K562 (cell line): ENCODE measurements around the gene ARNT2. TPM values are rescaled to one million over a fixed set of nuclear protein-coding genes. Genes with fewer than 3 reads are reported as not detected.

Experiments
- ATAC-seq: fragments of 200-7000 bp; cut with Tn5 transposase; 3 replicates; pipeline ENCODE4 v1.9.1; 2020; ENCODE audit warnings: moderate library complexity
- BruUV-seq: library from RNA; stranded (reverse); fragments of 400-500 nt; replicated peaks from 2 replicates; lab custom pipeline; 2021; lab: Mats Ljungman, UMichigan
- CTCF ChIA-PET: fragments of 300-600 bp; formaldehyde crosslinking; extraction: SDS; loops from one replicate; lab custom pipeline; 2021; ENCODE audit warnings: low intra/inter-chr PET ratio; lab: Yijun Ruan, JAX
- POLR2A ChIA-PET: fragments of 300-600, 350-650 bp; sonication (Branson Sonifier 250); formaldehyde crosslinking; extraction: SDS; loops from one replicate; lab custom pipeline; 2021; ENCODE audit warnings: antibody characterized with exemption, inconsistent platforms; lab: Yijun Ruan, JAX
- DNase-seq, 4 experiments: peaks; one replicate each; pipeline versions ENCODE4 v3.0.0 to v3.0.0-alpha.2; 2011 to 2018; ENCODE audit warnings: low spot score in 3 of 4, mixed read lengths in 3 of 4; ENCODE audit errors: extremely low read depth in 1 of 4
- FAIRE-seq: peaks from 2 replicates; lab custom pipeline; 2011; peaks lifted over from hg19 to GRCh38; lab: Jason Lieb, UNC
- H2AFZ ChIP-seq: 2 replicates; pipeline ENCODE4 v1.6.0; 2011; ENCODE audit warnings: low read depth, low read length, control low read depth, inconsistent platforms
- H3K27ac ChIP-seq: fragments of 200-600 bp; 3 replicates; pipeline ENCODE4 v1.8.0; 2011; ENCODE audit warnings: low read depth, mild to moderate bottlenecking, control low read depth, inconsistent platforms, low read length, moderate library complexity, mixed read lengths; ENCODE audit errors: extremely low read depth
- H3K27me3 ChIP-seq, 2 experiments: fragments of 300-600 bp in 1 of 2; 2 replicates in 1 of 2; 3 replicates in 1 of 2; pipeline versions ENCODE4 v1.6.0 to v1.8.0; 2011; ENCODE audit warnings: inconsistent platforms in 2 of 2, low read length in 2 of 2, mild to moderate bottlenecking in 1 of 2, mixed read lengths in 1 of 2, moderate library complexity in 1 of 2; ENCODE audit not compliant: control insufficient read depth in 2 of 2, insufficient read depth in 2 of 2
- H3K36me3 ChIP-seq: fragments of 300-600 bp; 3 replicates; pipeline ENCODE4 v1.8.0; 2011; ENCODE audit warnings: mild to moderate bottlenecking, low read length, inconsistent platforms; ENCODE audit not compliant: control insufficient read depth, insufficient read depth
- H3K4me1 ChIP-seq, 2 experiments: fragments of 200-600 bp in 1 of 2; replicated peaks in 1 of 2; 2 replicates in 1 of 2; 3 replicates in 1 of 2; pipeline versions ENCODE4 v1.5.1 to v1.8.0; 2011; ENCODE audit warnings: inconsistent platforms in 2 of 2, low read length in 2 of 2, mild to moderate bottlenecking in 1 of 2, mixed read lengths in 1 of 2, moderate library complexity in 1 of 2; ENCODE audit not compliant: control insufficient read depth in 2 of 2, insufficient read depth in 2 of 2
- H3K4me2 ChIP-seq: 2 replicates; pipeline ENCODE4 v1.6.1; 2011; ENCODE audit warnings: low read length, control low read depth, inconsistent platforms, mixed read lengths; ENCODE audit not compliant: insufficient read depth
- H3K4me3 ChIP-seq: fragments of 200-600 bp; sonication (generic), shearing (Covaris generic); 2 replicates; pipeline ENCODE4 v1.5.1; 2016; ENCODE audit warnings: control low read depth, inconsistent platforms
- H3K79me2 ChIP-seq: fragments of 200-600 bp; 3 replicates; pipeline ENCODE4 v1.8.0; 2011; ENCODE audit warnings: low read length, inconsistent platforms; ENCODE audit not compliant: control insufficient read depth, insufficient read depth
- H3K9ac ChIP-seq, 2 experiments: 2 replicates each; pipeline versions ENCODE4 v1.6.0 to v1.6.1; 2011; ENCODE audit warnings: low read depth in 2 of 2, low read length in 2 of 2, control low read depth in 1 of 2, inconsistent platforms in 1 of 2, mild to moderate bottlenecking in 1 of 2, mixed read lengths in 1 of 2; ENCODE audit not compliant: insufficient read depth in 1 of 2
- H3K9me1 ChIP-seq: one replicate; pipeline ENCODE4 v1.6.0; 2011; ENCODE audit warnings: inconsistent platforms, mild to moderate bottlenecking, low read length, moderate library complexity; ENCODE audit not compliant: control insufficient read depth, insufficient read depth
- H3K9me3 ChIP-seq: replicated peaks from 2 replicates; pipeline ENCODE4 v1.5.1; 2011; ENCODE audit warnings: low read depth, low read length, inconsistent platforms; ENCODE audit not compliant: control insufficient read depth, insufficient read depth
- H4K20me1 ChIP-seq: replicated peaks from 2 replicates; pipeline ENCODE4 v1.6.1; 2011; ENCODE audit warnings: low read length, inconsistent platforms, mixed read lengths; ENCODE audit not compliant: control insufficient read depth, insufficient read depth
- ARNT ChIP-seq, 2 experiments: fragments of 450-650 bp; IDR thresholded peaks; 2 replicates each; pipeline ENCODE4 v1.6.1; 2016; ENCODE audit warnings: mild to moderate bottlenecking in 1 of 2
- BCOR ChIP-seq: fragments of 450-650 bp; IDR thresholded peaks from 2 replicates; pipeline ENCODE4 v1.6.1; 2016
- ELK1 ChIP-seq: sonication (generic); formaldehyde crosslinking; IDR thresholded peaks from 2 replicates; pipeline ENCODE4 v1.8.1; 2022; ENCODE audit warnings: missing genetic modification reagents
- FOXJ2 ChIP-seq: fragments of 200-800 bp; sonication (Bioruptor generic); IDR thresholded peaks from 2 replicates; pipeline ENCODE4 v1.6.1; 2016; ENCODE audit warnings: missing genetic modification characterization, missing compliant biosample characterization
- ILK ChIP-seq: fragments of 450-650 bp; IDR thresholded peaks from 2 replicates; pipeline ENCODE4 v1.6.1; 2016; ENCODE audit warnings: missing genetic modification characterization, low read depth, mild to moderate bottlenecking, missing compliant biosample characterization, moderate library complexity, borderline replicate concordance
- KLF10 ChIP-seq: fragments of 250-450 bp; sonication (Bioruptor Pico); IDR thresholded peaks from 2 replicates; pipeline ENCODE4 v1.6.1; 2021; ENCODE audit warnings: matching md5 sums
- NCOA1 ChIP-seq: fragments of 450-650 bp; IDR thresholded peaks from 2 replicates; pipeline ENCODE4 v1.6.1; 2016; ENCODE audit warnings: low read depth
- NFATC3 ChIP-seq: fragments of 450-650 bp; IDR thresholded peaks from 2 replicates; pipeline ENCODE4 v1.6.1; 2017; ENCODE audit warnings: mild to moderate bottlenecking
- PHTF2 ChIP-seq: fragments of 250-450 bp; sonication (Bioruptor Pico); IDR thresholded peaks from 2 replicates; pipeline ENCODE4 v1.5.0; 2021; ENCODE audit warnings: mild to moderate bottlenecking
- TAF15 ChIP-seq: fragments of 200-400 bp; formaldehyde crosslinking; IDR thresholded peaks from 2 replicates; pipeline ENCODE4 v1.6.1; 2017; ENCODE audit warnings: mild to moderate bottlenecking, low read depth, low read length, moderate library complexity
- YBX1 ChIP-seq: fragments of 450-650 bp; IDR thresholded peaks from 2 replicates; pipeline ENCODE4 v1.7.1; 2016; ENCODE audit warnings: mild to moderate bottlenecking
- ZNF408 ChIP-seq: fragments of 250-450 bp; sonication (Bioruptor Pico); IDR thresholded peaks from 2 replicates; pipeline ENCODE4 v1.4.0; 2020; ENCODE audit warnings: low read depth, mild to moderate bottlenecking, moderate library complexity
- ZNF780A ChIP-seq: fragments of 250-450 bp; sonication (Bioruptor Pico); IDR thresholded peaks from 2 replicates; pipeline ENCODE4 v1.5.0; 2021; ENCODE audit warnings: mild to moderate bottlenecking
- WGBS: fragments of 100-300 bp; shearing (Covaris generic); methylation state at CpG from one replicate; pipeline ENCODE4 v1.1.6; 2016; ENCODE audit warnings: low coverage, mixed read lengths; ENCODE audit not compliant: insufficient coverage; ENCODE audit errors: missing lambda C conversion rate; 5-methylcytosine and 5-hydroxymethylcytosine counted together
- in situ Hi-C: fragments of 300-500 bp; cut with MboI; formaldehyde crosslinking; loops from 4 replicates; pipeline ENCODE4 v1.15.0; 2018; ENCODE audit warnings: inconsistent platforms, mixed read lengths
- intact Hi-C: fragments of 100-400 bp; cut with micrococcal nuclease; formaldehyde crosslinking; loops from 2 replicates; pipeline ENCODE4 v1.14.2; 2022
- polyA plus RNA-seq, 8 experiments: library from polyadenylated mRNA; depleted of rRNA in 4 of 8; stranded (reverse) in 5 of 8; unstranded in 3 of 8; fragments of >200 nt; fragmentation: Nextera tagmentation in 2 of 8; fragmentation: Illumina TruSeq in 1 of 8; extraction: Ambion mirVana in 2 of 8; extraction: Trizol in 1 of 8; gene quantifications; 2 replicates each; pipeline versions ENCODE4 v1.2.1 to v1.2.3, GENCODE V29; 2011 to 2014; ENCODE audit warnings: inconsistent platforms in 1 of 8, missing spikeins in 1 of 8
- total RNA-seq, 7 experiments: library from RNA; depleted of rRNA in 6 of 7; stranded (reverse); fragments of >200 nt in 6 of 7; fragmentation: Illumina TruSeq in 2 of 7; extraction: Trizol in 2 of 7; gene quantifications; 2 replicates each; pipeline versions ENCODE4 v1.2.1 to v1.2.3, GENCODE V29; 2011 to 2021; ENCODE audit warnings: low replicate concordance in 1 of 7
- TF ChIP-seq, protein P1 (sequence below): sonication (generic); formaldehyde crosslinking; IDR thresholded peaks from 2 replicates; pipeline ENCODE4 v1.8.1; 2023; ENCODE audit warnings: mild to moderate bottlenecking, missing genetic modification reagents
- TF ChIP-seq, protein P2 (sequence below), 2 experiments: fragments of 450-650 bp in 1 of 2; sonication (generic) in 1 of 2; formaldehyde crosslinking; conservative IDR thresholded peaks; 2 replicates each; pipeline versions ENCODE4 v1.4.0 to v1.8.1; 2020 to 2022; ENCODE audit warnings: mild to moderate bottlenecking in 1 of 2, missing genetic modification reagents in 1 of 2
- TF ChIP-seq, protein P3 (sequence below): sonication (generic); formaldehyde crosslinking; IDR thresholded peaks from 2 replicates; pipeline ENCODE4 v1.8.1; 2023; ENCODE audit warnings: mild to moderate bottlenecking, missing genetic modification reagents
- TF ChIP-seq, protein P4 (sequence below): fragments of 450-650 bp; IDR thresholded peaks from 2 replicates; pipeline ENCODE4 v1.6.1; 2016; ENCODE audit warnings: missing biosample characterization, missing genetic modification characterization
- TF ChIP-seq, protein P5 (sequence below): sonication (generic); formaldehyde crosslinking; IDR thresholded peaks from 2 replicates; pipeline ENCODE4 v1.8.0; 2022; ENCODE audit warnings: mild to moderate bottlenecking, low read depth, missing genetic modification reagents

ARNT2 gene
- total and polyA plus RNA-seq, 9 of the 15 experiments (the other 6 are each of a cell fraction or from before 2014, with no cell fraction given): 0.01 TPM; not detected in 8

GRCh38 chr15:80399508-80399907 is 4.7 kb upstream of the ARNT2 start:
- no peaks in the 10 kb centered on the region for H3K9me3 ChIP-seq
- H3K27ac ChIP-seq: no peak overlapping the region
- peaks cover 15 to 45% of the 10 kb centered on the region in 2 experiments for H3K27me3 ChIP-seq
- H3K4me2 ChIP-seq: no peak overlapping the region
- no TSS peak for BruUV-seq
- no peak for FAIRE-seq
- H3K79me2 ChIP-seq: no peaks in the 10 kb centered on the region
- ChIA-PET POLR2A (no interaction called here), CTCF (no interaction called here)
- no peaks in the 10 kb centered on the region; the same call in 1 of the 2 replicates for H4K20me1 ChIP-seq
- no peak for DNase-seq
- in situ Hi-C loops (no loop called here), intact Hi-C loops (no loop called here)
- no peaks in the 10 kb centered on the region for H3K9me1 ChIP-seq
- no peak overlapping the region for H2AFZ ChIP-seq
- no peak overlapping the region for H3K9ac ChIP-seq
- ATAC-seq: no peak
- 0% methylated on average over 3 of the region's 3 CpGs for WGBS
- no peaks in the 10 kb centered on the region for H3K36me3 ChIP-seq
- no peak overlapping the region for H3K4me3 ChIP-seq
- H3K4me1 ChIP-seq: peaks cover 0 to 7% of the 10 kb centered on the region in 2 experiments; a peak in 2 of 5 replicates
- TF ChIP-seq NFATC3 (no peak), ZNF408 (CRISPR knock-in tag) (no peak), ARNT (IDR thresholded peaks at IDR 0.05) (no peak), FOXJ2 (no peak), NCOA1 (no peak), ZNF780A (CRISPR knock-in tag) (no peak), PHTF2 (no peak), ILK (tag) (no peak), YBX1 (no peak), ELK1 (CRISPR knock-in tag) (no peak), TAF15 (no peak), BCOR (no peak), KLF10 (CRISPR knock-in tag) (no peak)
- TF ChIP-seq, protein P1, sequence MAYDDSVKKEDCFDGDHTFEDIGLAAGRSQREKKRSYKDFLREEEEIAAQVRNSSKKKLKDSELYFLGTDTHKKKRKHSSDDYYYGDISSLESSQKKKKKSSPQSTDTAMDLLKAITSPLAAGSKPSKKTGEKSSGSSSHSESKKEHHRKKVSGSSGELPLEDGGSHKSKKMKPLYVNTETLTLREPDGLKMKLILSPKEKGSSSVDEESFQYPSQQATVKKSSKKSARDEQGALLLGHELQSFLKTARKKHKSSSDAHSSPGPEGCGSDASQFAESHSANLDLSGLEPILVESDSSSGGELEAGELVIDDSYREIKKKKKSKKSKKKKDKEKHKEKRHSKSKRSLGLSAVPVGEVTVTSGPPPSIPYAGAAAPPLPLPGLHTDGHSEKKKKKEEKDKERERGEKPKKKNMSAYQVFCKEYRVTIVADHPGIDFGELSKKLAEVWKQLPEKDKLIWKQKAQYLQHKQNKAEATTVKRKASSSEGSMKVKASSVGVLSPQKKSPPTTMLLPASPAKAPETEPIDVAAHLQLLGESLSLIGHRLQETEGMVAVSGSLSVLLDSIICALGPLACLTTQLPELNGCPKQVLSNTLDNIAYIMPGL (CRISPR knock-in tag): no peak
- TF ChIP-seq, protein P2, sequence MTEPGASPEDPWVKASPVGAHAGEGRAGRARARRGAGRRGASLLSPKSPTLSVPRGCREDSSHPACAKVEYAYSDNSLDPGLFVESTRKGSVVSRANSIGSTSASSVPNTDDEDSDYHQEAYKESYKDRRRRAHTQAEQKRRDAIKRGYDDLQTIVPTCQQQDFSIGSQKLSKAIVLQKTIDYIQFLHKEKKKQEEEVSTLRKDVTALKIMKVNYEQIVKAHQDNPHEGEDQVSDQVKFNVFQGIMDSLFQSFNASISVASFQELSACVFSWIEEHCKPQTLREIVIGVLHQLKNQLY (CRISPR knock-in tag; conservative IDR thresholded peaks at IDR 0.05): no peak
- TF ChIP-seq, protein P3, sequence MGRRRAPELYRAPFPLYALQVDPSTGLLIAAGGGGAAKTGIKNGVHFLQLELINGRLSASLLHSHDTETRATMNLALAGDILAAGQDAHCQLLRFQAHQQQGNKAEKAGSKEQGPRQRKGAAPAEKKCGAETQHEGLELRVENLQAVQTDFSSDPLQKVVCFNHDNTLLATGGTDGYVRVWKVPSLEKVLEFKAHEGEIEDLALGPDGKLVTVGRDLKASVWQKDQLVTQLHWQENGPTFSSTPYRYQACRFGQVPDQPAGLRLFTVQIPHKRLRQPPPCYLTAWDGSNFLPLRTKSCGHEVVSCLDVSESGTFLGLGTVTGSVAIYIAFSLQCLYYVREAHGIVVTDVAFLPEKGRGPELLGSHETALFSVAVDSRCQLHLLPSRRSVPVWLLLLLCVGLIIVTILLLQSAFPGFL: no peak
- TF ChIP-seq, protein P4, sequence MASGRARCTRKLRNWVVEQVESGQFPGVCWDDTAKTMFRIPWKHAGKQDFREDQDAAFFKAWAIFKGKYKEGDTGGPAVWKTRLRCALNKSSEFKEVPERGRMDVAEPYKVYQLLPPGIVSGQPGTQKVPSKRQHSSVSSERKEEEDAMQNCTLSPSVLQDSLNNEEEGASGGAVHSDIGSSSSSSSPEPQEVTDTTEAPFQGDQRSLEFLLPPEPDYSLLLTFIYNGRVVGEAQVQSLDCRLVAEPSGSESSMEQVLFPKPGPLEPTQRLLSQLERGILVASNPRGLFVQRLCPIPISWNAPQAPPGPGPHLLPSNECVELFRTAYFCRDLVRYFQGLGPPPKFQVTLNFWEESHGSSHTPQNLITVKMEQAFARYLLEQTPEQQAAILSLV: no peak
- TF ChIP-seq, protein P5, sequence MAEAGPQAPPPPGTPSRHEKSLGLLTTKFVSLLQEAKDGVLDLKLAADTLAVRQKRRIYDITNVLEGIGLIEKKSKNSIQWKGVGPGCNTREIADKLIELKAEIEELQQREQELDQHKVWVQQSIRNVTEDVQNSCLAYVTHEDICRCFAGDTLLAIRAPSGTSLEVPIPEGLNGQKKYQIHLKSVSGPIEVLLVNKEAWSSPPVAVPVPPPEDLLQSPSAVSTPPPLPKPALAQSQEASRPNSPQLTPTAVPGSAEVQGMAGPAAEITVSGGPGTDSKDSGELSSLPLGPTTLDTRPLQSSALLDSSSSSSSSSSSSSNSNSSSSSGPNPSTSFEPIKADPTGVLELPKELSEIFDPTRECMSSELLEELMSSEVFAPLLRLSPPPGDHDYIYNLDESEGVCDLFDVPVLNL (CRISPR knock-in tag): no peak
